GM18511 (cell line): Measurements from ENCODE around the gene KRTAP5-7.
"Not testable (repeated sequence)": the region's sequence is repeated elsewhere in the genome, so short reads cannot be mapped to it uniquely, and the experiment has no call there.

ENCODE experiments used
- ATAC-seq: cut with Tn5 transposase; IDR thresholded peaks from one replicate; pipeline ENCODE4 v1.9.1; 2021; ENCODE audit warnings: mild to moderate bottlenecking, moderate library complexity; ENCODE audit not compliant: unreplicated experiment

Gene KRTAP5-7, protein sequence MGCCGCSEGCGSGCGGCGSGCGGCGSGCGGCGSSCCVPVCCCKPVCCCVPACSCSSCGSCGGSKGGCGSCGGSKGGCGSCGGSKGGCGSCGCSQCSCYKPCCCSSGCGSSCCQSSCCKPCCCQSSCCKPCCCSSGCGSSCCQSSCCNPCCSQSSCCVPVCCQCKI

DNA sequence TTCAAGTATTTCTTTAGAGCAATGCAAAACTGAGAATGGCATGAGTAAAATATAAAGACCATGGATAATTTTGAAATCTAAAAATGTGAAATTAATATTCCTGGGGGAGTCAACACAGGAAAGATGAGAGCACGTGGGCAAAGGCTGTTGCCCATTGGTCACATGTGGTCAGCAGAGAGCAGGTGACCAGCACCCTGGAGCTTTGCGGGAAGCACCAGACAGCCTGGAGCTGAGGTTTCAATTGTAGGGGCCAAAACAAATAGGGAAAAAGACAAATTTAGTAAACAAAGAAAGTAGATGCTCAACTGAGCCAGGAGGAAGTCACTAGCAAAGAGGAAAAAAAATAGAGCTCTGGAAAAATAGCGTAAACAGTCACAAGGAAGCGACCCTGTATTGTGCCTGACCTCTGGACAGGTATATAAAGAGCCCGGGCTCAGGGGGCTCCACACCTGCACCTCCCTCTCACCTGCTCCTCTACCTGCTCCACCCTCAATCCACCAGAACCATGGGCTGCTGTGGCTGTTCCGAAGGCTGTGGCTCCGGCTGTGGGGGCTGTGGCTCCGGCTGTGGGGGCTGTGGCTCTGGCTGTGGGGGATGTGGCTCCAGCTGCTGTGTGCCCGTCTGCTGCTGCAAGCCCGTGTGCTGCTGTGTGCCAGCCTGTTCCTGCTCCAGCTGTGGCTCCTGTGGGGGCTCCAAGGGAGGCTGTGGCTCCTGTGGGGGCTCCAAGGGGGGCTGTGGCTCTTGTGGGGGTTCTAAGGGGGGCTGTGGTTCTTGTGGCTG, at the start of gene KRTAP5-7:
Gene KRTAP5-7, plus strand, starts transcription at position 472 of the 780 bp plus-strand sequence. Its CDS starts 34 bp downstream, at position 506.
- not testable (repeated sequence) for ATAC-seq

DNA sequence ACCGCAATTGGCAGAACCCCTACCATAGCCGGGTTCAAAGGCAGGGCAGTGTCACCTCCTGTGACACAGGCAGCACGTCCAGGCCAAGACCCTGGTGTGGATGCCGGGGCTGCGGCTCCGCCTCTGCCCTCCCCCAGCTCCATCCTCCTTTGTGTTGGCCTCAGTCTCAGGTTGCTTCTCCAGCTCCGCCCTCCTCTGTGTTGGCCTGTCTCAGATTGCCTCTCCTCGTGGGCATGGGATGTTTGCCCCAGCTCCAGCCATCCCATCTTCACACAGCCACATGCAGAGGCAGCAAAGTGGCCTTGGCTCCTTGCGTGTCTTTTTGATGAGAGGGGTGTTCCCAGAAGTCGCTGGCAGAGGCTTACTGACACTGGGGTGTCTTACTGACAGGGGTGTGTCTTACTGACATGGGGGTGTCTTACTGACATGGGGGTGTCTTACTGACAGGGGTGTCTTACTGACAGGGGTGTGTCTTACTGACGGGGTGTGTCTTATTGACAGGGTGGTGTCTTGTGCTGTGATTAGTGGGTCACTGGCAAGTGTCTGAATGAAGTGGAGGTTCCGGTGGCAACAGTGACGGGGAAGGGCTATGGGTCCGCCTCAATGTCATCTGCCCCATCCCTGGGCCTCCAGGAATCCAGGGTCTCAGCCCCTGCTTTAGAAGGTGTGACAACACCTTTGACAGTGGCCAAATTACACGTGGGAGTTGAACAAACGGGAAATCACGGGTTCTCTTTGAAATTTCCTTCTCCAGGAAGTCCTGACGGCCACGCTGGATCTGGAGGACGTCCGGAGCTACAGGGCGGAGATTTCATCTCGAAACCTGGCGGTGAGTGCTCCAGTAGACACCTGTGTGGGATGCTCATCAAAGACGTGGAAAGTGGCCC, 49.2 kb upstream of the KRTAP5-7 start:
- ATAC-seq, result no peak

DNA sequence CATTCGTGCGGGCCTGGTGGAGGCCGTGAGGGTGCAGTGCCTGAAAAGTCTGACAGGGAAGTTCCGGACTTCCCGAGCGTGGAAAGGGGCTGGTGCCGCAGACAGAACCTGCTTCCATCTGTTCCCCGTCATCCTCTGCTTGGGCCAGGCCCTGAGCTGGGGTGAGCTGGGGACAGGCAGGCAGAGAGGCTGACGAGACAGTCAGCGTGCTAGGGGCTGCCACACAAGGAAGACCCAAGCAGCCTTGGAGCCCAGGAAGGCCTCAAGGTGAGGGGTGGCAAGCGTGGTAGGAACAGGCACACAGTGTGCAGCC, 48.6 kb upstream of the KRTAP5-7 start:
- no peak for ATAC-seq

DNA sequence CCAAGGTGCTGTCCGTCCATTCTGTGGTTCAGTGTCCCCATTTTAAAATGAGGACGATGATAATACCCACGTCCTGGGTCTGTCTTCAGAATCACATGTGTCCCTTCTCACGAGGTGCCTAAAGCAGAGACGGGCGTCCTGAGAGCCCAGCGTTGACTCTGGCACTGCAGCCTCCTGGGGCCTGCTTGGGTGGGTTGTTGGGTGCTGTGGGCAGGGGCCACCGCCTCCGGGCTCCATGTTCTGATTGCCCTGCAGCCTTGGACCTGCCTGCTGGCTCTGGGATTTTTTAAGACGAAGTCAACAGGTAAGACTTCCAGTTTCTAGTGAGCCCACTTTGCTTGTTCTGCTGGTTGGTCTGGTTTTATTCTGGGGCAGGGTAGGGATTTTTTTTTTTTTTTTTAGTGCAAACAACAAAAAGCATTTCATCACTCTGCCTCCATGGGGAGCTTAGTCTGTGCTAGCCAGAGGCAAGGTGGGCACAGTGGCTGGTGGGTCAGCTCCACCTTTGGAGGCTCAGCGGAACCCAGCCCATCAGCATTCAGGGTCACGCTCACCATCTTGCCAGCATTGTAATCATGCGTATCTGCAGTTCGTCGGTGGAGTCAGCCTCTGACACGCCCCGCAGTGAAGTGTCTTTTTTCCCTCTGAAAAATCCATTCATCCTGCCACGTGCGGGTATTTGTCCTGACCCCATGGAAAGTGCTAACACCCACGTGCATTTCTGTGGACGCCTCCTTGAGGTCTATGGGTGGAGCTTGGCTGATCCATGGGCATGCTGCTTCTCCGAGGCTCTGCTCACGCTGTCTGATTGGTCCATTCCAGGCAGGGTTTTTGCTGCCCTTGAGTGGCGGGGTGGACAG, 45.7 kb upstream of the KRTAP5-7 start:
- ATAC-seq, result no peak

DNA sequence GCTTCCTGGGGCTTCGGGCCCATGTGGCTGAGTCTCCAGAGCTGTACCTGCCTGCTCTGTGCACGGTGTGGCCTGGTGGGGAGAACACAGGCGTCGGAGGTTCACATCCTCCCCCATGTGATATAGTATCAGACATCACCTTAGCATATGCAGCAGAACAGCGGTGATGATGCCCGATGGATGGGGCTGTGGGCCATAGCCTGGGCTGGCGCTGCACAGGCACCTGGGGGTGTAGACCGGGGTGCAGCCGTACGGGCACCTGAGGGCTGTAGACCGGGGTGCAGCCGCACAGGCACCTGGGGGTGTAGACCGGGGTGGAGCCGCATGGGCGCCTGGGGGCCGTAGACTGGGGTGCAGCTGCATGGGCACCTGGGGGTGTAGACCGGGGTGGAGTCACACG, 44.9 kb upstream of the KRTAP5-7 start:
- ATAC-seq, result no peak

DNA sequence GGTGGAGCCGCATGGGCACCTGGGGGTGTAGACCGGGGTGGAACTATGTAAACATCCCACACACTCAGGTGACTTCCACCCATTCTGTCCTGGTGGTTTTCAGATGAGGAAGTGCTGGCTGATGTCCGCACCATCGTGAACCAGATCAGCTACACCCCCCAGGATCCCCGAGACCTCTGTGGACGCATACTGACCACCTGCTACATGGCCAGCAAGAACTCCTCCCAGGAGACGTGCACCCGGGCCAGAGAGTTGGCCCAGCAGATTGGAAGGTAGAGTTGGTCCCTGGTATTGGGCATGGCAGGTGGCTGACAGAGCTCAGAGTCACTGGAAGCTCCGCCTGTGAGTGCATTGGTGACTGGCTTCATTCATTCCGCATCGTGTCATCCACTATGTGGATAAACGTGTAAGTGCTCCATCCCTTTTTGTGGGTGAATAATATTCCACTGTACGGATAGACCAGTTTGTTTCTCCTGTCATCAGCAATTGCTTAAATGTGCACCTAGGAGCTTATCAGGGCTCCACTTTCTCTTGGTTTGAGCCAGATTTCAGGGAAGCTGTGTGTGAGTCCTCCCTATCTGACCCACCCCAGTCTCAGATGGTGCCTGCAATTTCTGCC, 44.2 kb upstream of the KRTAP5-7 start:
- ATAC-seq, result no peak

DNA sequence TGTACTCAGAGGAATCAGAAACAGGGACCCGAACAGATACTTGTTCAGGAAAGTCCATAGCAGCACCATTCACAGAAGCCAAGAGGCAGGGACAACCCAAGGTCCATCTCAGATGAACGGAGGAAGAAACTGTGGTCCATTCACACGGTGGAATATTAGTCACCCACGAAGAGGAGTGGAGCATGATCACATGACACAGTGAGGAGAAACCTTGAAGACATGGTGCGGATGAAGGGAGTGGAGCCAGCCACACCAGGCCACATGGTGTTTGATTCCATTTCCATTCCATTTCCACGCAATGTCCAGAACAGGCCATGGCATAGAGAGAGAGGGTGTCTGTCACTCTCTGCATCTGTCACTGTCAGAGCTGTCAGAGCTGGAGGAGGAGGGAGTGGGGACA, 43.4 kb upstream of the KRTAP5-7 start:
- no peak for ATAC-seq

DNA sequence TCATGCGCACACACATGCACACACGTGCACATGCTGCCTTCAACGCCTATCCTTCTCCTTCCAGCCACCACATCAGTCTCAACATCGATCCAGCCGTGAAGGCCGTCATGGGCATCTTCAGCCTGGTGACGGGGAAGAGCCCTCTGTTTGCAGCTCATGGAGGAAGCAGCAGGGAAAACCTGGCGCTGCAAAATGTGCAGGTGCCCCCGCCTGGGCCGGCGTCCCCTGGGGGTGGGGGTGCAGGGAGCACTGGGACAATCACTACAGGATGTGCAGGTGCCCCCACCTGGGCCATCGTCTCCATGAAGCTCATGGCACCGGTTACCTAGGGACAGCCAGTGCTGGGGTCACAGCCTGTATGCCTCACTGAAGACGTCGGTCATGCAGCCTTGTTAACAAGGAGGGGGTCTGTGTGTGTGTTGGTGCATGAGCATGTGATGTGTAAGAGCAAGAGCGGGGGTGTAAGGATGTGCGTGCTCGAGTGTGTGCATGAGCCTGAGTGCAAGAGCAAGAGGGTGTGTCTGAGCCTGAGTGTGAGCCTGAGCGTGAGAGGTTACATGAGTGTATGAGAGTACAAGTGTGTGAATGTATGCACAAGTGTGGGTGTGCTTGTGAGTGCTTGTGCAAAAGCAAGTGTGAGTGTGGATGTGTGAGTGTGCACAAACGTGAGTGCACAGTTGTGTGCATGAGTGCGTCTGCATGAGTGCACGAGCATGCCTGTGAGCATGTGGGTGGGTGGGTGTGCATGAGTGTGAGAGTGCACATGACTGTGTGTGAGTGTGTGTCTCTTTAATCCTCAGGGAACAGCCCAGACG, 42.6 kb upstream of the KRTAP5-7 start:
- no peak for ATAC-seq

DNA sequence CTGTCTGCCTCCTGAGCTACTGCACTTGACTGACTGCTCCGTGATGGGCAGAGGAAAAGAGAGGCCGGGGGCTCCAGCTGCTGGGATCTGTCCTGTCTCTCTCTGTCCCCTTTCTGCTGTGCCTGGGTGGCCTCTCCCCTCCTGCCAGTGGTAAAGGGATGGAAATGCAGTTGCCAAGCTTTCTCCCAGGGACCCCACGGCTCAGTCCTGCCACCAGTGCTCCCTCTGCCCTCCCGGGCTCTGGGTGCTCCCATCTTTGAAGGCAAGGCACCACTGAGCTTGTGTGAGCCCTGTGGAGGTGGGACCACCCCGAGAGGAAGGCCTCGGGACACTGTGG, 42.0 kb upstream of the KRTAP5-7 start:
- no peak for ATAC-seq

DNA sequence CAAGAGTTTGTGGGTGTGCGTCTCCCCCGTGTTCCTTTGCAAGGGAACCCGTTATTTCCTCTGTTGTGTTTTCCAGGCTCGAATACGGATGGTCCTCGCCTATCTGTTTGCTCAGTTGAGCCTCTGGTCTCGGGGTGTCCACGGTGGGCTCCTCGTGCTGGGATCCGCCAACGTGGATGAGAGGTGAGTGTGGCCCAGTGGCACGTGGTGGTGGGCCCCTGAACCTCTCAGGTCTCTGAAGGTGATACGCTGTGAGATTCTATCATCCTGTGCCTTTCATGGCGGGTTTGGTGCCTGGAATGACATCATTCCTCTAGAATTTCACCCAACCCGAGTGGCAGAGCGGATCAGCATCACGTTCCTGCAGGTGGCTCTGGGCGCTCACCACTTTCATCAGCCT, 41.6 kb upstream of the KRTAP5-7 start:
- ATAC-seq, result no peak

DNA sequence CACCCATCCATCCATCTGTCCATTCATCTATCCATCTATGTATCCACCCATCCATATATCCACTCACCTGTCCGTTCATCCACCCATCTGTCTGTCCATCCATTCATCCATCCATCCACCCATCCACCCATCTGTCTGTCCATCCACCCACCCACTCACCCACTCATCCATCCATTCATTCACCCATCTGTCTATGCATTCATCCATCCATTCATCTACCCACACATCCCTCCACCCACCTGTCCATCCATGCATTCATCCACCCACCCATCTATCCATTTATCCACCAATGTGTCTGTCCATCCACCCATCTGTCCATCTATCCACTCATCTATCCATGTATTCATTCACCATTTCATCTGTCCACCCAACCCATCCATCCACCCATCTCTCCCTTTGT, 40.7 kb upstream of the KRTAP5-7 start:
- ATAC-seq, result no peak

DNA sequence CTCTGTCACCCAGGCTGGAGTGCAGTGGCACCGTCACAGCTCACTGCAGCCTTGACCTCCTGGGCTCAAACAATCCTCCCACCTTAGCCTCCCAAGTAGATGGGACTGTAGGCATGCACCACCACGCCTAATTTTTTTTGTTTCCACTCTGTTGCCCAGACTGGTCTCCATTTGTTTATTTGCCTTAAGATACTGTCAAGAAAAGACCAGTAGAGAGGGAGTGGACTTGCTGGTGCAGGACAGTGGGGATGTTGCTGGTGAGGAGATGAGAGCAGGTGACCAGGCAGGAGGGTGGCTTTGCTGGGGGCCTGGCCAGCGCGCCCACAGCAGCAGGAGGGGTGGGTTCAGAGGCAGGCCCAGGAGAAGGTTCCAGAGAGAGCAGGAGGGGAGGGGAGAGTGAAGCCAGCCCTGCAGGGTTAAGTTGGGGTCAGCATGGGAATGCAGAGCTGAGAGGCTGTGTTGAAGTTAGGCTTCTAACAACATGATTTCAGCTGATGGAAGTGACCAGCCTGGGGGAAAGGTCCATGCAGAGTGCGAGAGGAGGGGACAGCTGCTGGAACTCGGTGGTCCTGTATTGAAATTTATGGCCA, 38.3 kb upstream of the KRTAP5-7 start:
- ATAC-seq, result no peak

DNA sequence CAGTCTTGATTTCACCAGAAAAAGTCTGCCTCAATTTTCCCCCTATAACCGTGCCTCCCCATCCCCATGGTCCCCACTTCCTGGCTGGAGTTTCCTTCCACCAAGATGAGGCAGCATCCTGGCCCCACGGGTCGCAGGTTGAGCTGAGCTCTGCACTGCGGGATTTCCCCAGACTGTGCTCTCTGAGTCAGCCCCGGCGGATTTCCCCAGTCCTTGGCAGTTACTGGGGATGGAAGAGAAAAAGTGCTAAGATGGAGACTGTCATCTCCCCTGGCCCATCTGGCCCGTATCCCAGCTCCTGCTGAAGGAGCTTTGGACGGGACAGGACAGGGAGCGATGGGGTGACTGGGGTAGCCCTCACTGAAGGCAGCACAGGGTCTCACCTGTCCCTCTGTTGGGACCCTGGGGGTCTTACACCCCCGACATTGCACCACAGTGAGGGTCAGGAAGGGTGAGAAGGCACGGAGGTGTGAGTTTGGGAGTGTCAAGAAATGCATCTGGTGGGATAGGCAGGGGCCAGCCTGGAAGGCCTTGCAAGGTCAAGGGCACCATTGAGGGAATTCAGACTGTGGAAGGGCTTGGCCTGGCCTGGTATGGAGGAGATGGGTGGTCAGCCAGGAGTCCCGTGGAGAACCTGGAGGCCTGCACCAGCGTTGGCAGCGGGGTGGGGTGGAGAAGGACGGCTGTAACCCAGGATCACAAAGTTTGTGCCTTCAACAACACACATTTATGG, 37.6 kb upstream of the KRTAP5-7 start:
- no peak for ATAC-seq

DNA sequence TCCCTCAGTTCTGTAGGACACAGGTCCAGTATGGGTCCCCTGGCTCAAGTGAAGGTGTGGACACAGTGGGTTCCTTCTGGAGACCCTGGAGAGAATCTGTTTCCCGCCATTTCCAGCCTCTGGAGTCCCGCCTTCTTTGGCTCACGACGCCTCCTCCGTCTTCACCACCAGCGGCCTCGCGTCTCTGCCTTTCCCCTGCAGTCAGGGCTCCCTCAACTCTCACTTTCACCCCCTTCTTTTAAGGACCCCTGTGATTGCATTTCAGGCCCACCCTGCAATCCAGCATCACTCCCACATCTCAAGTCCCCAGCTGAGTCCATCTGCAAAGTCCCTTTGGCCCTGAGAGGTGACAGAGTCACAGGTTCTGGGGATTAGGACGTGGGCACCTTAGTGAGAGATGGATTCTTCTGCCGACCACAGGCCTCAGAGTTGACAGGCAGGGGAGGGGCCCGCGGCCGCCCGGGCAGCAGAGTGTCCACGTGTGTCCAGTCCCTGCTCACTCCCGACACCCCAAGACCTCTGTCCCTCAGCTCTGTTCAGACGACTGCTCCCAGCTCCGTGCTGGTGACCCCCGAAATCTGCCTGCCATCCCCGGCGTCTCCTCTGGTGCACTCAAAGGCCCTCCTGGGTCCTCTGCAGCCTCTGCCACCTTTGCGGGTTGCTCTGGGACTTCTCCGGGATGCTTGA, 36.9 kb upstream of the KRTAP5-7 start:
- ATAC-seq, result no peak

DNA sequence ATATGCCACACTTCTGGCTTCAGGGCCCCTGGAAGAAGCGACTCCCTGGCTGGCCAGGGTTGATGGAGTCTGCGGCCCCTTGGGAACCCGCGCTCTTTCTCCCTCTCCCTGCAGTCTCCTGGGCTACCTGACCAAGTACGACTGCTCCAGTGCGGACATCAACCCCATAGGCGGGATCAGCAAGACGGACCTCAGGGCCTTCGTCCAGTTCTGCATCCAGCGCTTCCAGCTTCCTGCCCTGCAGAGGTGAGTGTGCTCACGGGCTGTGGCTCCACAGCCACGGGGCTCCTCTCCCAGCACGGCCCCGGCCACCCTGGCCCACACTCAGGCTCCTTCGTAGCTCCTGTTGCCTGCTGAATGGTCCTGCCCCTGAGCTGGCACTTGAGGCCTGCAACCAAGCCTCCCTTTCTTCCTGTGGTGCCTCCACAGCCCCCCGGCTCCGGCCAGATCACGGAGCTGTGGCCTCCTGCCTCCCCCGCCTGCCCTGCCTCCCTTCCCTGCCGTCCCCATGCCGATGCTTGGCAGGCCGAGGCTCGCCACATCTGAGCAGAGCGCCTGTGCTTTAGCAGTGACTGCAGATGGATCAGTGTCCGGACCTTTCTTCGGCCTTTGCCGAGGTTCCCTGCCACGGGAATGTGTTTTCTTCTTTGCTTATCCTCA, 36.2 kb upstream of the KRTAP5-7 start:
- no peak for ATAC-seq

DNA sequence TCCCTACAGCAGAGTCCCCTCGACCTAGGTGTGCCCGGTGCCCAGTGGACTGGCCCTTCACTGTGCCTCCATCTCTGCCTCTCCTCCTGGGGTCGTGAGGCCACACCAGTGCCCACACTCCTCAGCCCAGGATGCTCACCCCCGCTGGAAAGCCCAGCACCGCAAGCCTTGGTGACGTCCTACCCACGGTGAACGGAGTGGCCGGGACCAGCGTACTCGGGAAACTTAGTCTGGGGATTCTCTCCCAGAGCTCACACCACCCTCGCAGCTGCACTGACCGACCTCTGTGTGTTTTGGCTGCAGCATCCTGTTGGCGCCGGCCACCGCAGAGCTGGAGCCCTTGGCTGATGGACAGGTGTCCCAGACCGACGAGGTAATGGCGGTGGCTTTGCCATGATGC, 35.5 kb upstream of the KRTAP5-7 start:
- ATAC-seq, result no peak

DNA sequence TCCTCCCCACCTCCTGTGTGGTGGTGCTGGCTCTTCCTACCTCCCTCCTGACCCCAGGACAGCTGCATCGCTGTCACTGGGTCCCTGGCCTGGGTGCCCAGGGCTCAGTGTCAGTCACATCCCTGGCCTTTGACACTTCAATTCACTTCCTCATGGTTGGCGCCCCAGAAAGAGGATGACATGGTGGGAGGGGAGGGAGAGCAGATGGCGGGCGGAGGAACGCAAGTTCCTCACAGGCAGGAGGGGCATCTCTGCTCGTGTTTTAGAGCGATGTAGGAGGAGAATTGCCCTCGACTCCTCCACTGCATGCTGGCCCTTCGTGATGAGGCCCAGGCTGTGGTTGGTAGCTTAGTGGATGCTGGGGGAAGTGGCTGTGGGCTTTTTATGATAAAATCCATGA, 35.1 kb upstream of the KRTAP5-7 start:
- ATAC-seq, result no peak
